Thyroid gland (tissue), 4 donors: ENCODE results near the gene VAMP8.

Experiments used
- POLR2A ChIP-seq, 2 donors: fragments of 450-650 bp; IDR thresholded peaks; one replicate each; pipeline ENCODE4 v1.6.1; 2017; ENCODE audit warnings: antibody characterized with exemption in 2 of 2, mild to moderate bottlenecking in 2 of 2, moderate library complexity in 1 of 2
- TF ChIP-seq, protein P1 (sequence below), 6 experiments: fragments of 200-600 bp in 3 of 6; fragments of 450-650 bp in 3 of 6; sonication (generic) in 3 of 6; IDR thresholded peaks; one replicate each; pipeline ENCODE4 v1.5.1; 2016 to 2019; ENCODE audit warnings: antibody characterized with exemption in 6 of 6, mild to moderate bottlenecking in 2 of 6, inconsistent platforms in 1 of 6, moderate library complexity in 1 of 6

DNA sequence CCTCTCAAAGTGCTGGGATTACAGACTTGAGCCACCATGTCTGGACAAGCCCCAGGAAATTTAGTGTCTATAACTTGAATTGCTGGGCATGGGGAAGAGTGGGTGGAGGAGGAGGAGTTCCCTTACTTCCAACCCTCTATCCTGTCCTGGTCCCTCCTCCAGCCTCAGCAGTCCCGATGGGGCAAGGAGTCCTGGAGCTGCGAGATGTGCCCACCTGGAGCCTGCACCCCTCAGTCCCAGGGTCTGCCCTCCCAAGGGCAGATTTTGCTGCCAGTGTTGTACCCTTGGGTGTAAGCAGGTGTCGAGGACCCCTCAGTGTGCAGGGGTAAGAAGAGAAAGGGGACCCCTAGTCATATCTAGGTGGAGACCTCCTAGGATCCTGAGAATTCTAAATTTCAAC lies 2.8 kb downstream of the VAMP8 start:
- TF ChIP-seq, protein P1, sequence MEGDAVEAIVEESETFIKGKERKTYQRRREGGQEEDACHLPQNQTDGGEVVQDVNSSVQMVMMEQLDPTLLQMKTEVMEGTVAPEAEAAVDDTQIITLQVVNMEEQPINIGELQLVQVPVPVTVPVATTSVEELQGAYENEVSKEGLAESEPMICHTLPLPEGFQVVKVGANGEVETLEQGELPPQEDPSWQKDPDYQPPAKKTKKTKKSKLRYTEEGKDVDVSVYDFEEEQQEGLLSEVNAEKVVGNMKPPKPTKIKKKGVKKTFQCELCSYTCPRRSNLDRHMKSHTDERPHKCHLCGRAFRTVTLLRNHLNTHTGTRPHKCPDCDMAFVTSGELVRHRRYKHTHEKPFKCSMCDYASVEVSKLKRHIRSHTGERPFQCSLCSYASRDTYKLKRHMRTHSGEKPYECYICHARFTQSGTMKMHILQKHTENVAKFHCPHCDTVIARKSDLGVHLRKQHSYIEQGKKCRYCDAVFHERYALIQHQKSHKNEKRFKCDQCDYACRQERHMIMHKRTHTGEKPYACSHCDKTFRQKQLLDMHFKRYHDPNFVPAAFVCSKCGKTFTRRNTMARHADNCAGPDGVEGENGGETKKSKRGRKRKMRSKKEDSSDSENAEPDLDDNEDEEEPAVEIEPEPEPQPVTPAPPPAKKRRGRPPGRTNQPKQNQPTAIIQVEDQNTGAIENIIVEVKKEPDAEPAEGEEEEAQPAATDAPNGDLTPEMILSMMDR (IDR thresholded peaks at IDR 0.05), result no peak
- no peak for TF ChIP-seq POLR2A (IDR thresholded peaks at IDR 0.05)
